ENCODE data around the gene AGTRAP.

AGTRAP gene

GRCh38 chr1:11761988-11762406 is 26.1 kb downstream of the AGTRAP start, which contains the start of gene C1orf167:
TSS of gene C1orf167 (plus strand) at chr1:11762193. CDS start at chr1:11764401, 2,208 bp downstream.
- peak; percentile 18 to 24 for DNase-seq (ENCODE audit: low read depth in 2 of 2)

- DNase-seq (ENCODE audit: low read depth in 2 of 2) = no peak
Measured at GRCh38 chr1:11764115-11764514, 28.2 kb downstream of the AGTRAP start.

- no peak for DNase-seq (ENCODE audit: low read depth in 2 of 2)
Measured at GRCh38 chr1:11764519-11764918, 28.6 kb downstream of the AGTRAP start.

GRCh38 chr1:11765661-11766428 is 29.9 kb downstream of the AGTRAP start:
- DNase-seq (ENCODE audit: low read depth in 2 of 2) = no peak

- no peak for DNase-seq (ENCODE audit: low read depth in 2 of 2)
Measured at GRCh38 chr1:11766429-11766776, 30.5 kb downstream of the AGTRAP start.

- no peak for DNase-seq (ENCODE audit: low read depth in 2 of 2)
Measured at GRCh38 chr1:11767922-11768704, 32.2 kb downstream of the AGTRAP start.

GRCh38 chr1:11768821-11769220 is 32.9 kb downstream of the AGTRAP start:
- DNase-seq (ENCODE audit: low read depth in 2 of 2) = no peak

- DNase-seq (ENCODE audit: low read depth in 2 of 2) = no peak
Measured at GRCh38 chr1:11769274-11769673, 33.3 kb downstream of the AGTRAP start.

- DNase-seq (ENCODE audit: low read depth in 2 of 2) = no peak
Measured at GRCh38 chr1:11770011-11770410, 34.1 kb downstream of the AGTRAP start.

GRCh38 chr1:11771481-11772043 is 35.6 kb downstream of the AGTRAP start:
- DNase-seq (ENCODE audit: low read depth in 2 of 2) = no peak

- no peak for DNase-seq (ENCODE audit: low read depth in 2 of 2)
Measured at GRCh38 chr1:11772458-11772857, 36.5 kb downstream of the AGTRAP start.

GRCh38 chr1:11774753-11775152 is 38.8 kb downstream of the AGTRAP start:
- DNase-seq (ENCODE audit: low read depth in 2 of 2) = no peak

- DNase-seq (ENCODE audit: low read depth in 2 of 2) = no peak
Measured at GRCh38 chr1:11777658-11778322, 41.9 kb downstream of the AGTRAP start.

- DNase-seq (ENCODE audit: low read depth in 2 of 2) = no peak
Measured at GRCh38 chr1:11778336-11778735, 42.4 kb downstream of the AGTRAP start.

- no peak for DNase-seq (ENCODE audit: low read depth in 2 of 2)
Measured at GRCh38 chr1:11778844-11779623, 43.1 kb downstream of the AGTRAP start.

GRCh38 chr1:11779715-11780379 is 43.9 kb downstream of the AGTRAP start:
- no peak for DNase-seq (ENCODE audit: low read depth in 2 of 2)

- DNase-seq (ENCODE audit: low read depth in 2 of 2) = no peak
Measured at GRCh38 chr1:11780380-11781147, 44.6 kb downstream of the AGTRAP start.

- no peak for DNase-seq (ENCODE audit: low read depth in 2 of 2)
Measured at GRCh38 chr1:11781297-11781696, 45.4 kb downstream of the AGTRAP start.

GRCh38 chr1:11782127-11782708 is 46.3 kb downstream of the AGTRAP start:
- DNase-seq (ENCODE audit: low read depth in 2 of 2) = no peak

- DNase-seq (ENCODE audit: low read depth in 2 of 2) = no peak
Measured at GRCh38 chr1:11783556-11783955, 47.6 kb downstream of the AGTRAP start.

Measured in stimulated activated CD4-positive, alpha-beta T cell treated with anti-CD3 and anti-CD28 coated beads, Interleukin-4, amount 100 ng/mL, for 48 hours (primary cell).